Hematopoietic multipotent progenitor cell treated with erythropoietin and hydrocortisone succinate and interleukin-3 and kit ligand, for 17 days (in vitro differentiated cells): ENCODE measurements around the gene ROR1.
"Not testable (repeated sequence)": the region's sequence is repeated elsewhere in the genome, so short reads cannot be mapped to it uniquely, and the experiment has no call there.

ENCODE experiments used
- DNase-seq: peaks from one replicate; pipeline ENCODE4 v3.0.0-alpha.2; 2015; ENCODE audit warnings: low spot score

ROR1 gene

DNA sequence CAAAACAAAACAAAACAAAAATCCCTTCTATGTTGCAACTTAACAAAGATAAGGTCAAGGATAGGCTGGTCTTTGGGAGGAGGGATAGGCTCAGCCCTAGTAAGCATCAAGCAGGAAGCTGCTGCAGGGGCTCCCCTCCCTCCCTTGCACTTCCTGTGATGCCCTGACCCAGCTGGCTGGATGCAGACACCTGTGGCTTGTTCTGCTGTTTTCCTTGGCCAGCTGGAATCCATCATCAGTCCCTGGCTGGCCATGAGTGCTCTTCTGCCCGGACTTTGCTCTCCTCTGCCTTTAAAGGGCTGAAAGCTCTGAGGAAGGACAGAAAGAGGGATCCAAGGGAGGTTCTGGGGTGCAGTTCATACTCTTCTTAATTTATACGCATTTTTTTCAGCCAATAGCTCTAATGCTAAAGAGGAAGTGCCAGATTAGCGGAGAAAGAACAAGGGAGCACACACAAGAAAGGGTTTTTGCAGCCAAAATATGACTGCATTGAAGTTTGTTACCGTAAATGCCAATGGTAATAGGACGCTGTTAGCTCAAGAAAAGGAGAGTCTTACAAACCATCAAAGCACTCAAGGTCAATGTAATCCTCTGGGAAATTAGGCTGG is 409.7 kb downstream of the ROR1 start:
- DNase-seq: no peak

DNA sequence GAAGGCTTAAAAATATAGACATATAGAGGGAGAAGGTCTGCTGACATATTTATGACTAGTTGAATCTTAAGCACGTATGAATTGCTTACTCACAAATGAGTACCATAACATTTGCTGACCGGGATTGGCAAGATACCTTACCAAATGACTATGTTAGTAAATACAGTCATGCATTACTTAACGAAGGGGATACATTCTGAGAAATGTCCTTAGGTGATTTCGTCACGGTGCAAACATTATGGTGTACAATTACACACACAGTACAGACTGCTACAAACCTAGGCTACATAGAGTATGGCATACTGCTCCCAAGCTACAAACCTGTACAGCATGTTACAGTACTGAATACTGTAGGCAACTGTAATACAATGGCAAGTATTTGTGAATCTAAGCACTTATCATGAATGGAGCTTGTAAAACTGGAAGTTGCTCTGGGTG is 410.2 kb downstream of the ROR1 start:
- DNase-seq: no peak

- no peak for DNase-seq
Observed at GRCh38 chr1:64186138-64186897, 412.5 kb downstream of the ROR1 start.

- DNase-seq: no peak
Observed at GRCh38 chr1:64186898-64187280, 413.1 kb downstream of the ROR1 start.

- DNase-seq: no peak
Observed at GRCh38 chr1:64187646-64188045, 413.8 kb downstream of the ROR1 start.

GRCh38 chr1:64192290-64192689 is 418.5 kb downstream of the ROR1 start:
- DNase-seq: no peak

GRCh38 chr1:64194168-64195080 is 420.6 kb downstream of the ROR1 start:
- no peak for DNase-seq

DNA sequence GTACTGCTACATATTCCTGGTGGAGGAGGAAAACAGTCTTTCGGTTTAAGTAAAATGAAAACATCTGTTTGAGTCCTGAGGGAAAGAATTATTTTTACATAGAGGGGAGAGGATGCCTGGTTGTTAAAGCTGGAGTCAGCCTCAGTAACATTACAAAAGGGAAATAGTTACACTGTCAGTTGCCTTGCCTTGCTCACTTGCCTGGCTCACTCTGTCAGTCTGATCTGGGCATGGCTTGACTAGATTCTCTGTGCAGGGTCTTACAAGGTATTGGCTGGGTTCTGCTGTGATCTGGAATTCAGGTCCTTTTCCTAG is 421.2 kb downstream of the ROR1 start:
- no peak for DNase-seq

DNA sequence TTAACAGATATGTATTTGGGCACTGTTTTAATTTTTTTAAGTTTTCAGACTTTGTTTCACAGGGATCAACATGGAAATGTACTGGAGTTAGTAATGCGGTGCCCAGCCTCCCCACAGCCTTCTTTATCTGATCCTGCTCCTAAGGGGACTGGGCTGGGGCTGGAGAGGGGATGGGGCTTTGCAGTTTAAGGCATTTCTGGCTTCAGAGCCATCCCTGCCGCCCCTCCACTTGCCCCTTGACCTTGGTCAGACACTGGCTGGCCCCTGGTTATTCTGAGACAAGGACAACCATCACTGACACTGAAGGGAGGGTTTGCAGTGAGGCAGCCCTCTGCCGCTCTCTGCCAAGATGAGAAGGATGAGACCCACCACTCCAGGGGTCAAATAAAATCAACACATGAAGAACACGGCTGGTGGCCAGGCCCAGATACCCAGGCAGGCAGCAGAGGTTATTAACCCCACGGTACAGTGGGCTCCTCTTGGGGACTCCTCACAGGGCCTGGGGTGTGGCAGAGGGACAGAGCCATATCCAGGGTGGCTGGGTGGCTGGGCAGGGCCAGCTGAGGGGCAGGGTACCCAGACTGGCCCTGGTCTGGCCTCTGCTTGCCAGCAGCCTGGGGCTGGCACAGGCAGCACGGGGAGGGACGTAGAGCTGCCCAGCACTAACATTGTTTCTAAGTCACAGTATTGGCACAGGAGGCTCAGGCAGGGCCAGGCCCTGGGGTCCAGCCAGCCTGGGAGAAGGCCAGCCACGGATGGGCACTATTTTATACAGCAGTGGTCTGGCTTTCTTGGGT is 422.5 kb downstream of the ROR1 start:
- DNase-seq: no peak

- DNase-seq: no peak
Observed at GRCh38 chr1:64197076-64197475, 423.3 kb downstream of the ROR1 start.

DNA sequence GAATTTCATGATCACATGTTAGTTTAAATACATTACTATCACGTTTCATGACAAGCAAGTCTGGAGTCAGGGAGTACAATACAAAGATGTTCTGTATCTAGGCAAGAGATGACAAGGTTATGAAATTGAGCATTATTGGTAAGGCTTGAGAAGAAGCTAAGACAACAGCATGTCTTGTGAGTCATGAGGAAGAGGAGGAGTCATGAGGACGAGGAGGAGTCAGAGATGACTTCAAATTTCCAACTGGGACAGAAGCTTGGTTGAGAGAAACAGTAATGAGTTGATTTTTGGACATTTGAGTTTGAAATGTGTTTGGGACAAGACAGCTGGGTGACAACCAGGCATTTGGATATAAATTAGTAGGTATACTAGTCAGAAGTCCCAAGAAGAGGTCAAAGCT is 425.3 kb downstream of the ROR1 start:
- no peak for DNase-seq

GRCh38 chr1:64200064-64200463 is 426.2 kb downstream of the ROR1 start:
- DNase-seq: no peak

GRCh38 chr1:64203420-64203819 is 429.6 kb downstream of the ROR1 start, which contains the start of gene UBE2U:
Gene UBE2U (plus strand): TSS chr1:64203623. CDS start chr1:64204051, 428 bp downstream.
- no peak for DNase-seq

DNA sequence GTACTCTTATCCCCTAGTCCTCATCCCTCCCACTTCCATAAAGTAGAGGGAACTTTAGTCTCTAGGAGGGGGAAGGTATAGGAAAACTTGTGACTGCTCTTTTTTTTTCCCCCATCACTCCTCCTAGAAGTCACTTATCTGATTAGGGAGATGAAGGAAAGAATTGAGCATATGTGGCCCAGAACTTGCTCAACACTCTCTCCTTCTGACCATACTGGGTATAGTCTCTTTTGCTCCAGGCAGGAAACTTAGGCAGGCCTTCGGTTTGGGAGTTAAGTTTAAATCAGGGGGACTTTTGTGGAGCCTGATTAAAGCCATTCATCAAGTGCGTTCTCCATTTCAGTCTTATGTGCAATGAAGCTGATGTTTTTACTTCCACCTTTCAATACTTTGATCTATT is 435.4 kb downstream of the ROR1 start:
- DNase-seq: no peak

DNA sequence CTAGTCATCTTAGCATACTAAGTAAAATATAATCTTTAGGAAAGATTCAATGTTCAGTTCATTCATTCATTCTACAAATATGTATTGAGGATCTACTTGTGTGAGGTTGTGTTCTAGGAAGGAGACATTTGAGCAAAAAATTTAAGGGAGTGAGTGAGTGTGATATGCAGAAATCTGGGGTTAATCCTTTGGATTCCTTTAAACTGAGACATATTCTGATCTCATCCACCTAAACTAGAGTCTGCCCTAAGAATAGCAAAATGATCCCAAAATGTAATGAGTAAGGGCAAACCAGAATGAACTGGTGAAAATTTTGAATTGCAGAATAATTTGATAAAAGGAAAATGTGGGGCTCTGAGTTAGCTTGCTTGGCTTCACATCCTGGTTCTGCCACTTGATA is 438.2 kb downstream of the ROR1 start:
- no peak for DNase-seq

DNA sequence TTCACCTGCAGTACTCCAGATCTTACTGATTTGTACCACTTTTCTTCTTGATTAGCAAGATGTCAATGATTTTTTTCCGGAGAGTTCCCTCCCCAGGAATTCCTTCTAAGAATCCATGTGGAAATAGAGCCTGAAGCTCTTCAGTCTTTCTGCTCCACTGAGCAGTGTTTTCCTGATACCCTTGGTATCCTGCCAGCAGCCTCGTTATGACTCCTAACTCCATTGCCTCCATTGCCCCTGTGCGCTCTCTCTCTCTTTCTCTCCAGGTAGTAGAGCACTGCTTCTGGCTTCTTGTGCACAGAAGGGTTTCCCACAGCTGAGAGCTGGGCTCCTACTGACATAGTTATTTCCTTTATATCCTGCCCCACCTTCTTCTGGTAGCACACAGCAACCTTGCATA is 441.8 kb downstream of the ROR1 start:
- no peak for DNase-seq

DNA sequence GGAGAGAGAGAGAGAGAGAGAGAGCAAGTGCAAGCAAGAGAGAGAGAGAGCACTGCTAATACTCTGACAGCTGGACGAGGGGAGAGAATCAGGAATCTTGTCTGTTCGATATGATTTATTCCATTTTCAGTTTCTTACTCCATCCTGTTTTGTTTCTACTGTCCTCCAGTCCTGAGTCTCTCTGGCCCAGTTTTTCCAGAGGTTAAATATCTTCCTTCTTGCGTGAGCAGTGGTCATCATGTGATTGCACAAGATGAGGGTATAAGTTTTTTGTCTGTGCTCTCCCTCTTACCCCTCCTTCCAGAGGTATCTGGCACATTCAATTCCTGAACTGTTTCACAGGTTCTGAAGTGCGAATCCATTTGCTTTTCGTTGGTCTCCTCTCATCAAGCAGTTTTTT is 446.4 kb downstream of the ROR1 start:
- DNase-seq: no peak

DNA sequence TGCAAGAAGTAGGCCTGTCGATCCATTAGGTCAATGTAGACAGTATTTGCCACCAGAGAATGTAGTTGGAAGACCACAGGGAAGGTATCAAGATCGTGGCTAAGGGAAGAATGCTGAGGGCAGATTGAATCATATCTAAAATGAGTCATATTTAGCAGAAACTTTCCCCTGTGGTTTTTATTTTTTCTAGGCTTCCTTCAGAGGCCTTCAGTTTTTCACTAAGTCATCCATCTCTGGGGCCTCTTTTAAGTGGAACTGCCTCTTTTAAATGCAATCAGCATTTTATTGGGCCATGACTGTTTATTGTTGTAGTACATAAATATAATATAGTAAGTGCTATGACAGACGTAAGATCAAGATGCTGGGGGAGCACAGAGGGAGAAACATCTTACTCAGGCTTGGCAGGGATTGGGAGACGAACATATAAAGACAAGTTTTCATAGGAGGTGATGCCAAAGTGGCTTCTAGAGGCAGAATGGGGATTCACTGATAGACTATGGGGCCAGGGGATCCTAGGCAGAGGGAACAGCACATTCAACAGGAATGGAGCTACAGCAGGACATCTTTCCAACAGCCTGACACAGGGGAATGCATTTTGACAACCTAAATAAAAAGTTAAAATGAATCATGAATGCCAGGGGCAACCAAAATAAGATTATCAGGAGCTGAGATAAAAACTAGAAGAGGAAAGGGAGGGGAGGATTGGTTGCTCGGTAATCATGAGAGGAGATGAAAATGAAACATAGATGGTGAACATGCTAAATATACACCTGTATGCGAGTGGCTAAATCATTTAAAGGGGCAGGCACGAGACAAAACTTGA is 449.7 kb downstream of the ROR1 start:
- no peak for DNase-seq

DNA sequence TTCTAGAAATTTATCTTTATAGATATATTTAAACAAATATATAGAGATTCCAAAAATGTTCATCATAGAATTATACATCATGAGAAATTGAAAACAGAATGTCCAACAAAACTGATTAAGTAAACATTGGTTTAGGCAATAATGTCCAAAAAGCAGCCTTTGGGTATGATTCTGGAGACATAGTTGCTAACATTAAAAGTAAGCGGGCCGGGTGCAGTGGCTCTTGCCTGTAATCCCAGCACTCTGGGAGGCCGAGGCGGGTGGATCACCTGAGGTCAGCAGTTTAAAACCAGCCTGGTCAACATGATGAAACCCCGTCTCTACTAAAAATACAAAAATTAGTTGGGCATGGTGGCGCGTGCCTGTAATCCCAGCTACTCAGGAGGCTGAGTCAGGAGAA is 450.4 kb downstream of the ROR1 start:
- not testable (repeated sequence) for DNase-seq

- DNase-seq: no peak
Observed at GRCh38 chr1:64228167-64228957, 454.5 kb downstream of the ROR1 start.
